ENCODE measurements around the gene INPP5J. TPM values are rescaled to one million over a fixed set of nuclear protein-coding genes. Genes with fewer than 3 reads are reported as not detected.

The INPP5J gene
- total and polyA plus RNA-seq, 7 donors = 1.1 to 15.3 (median 2.2) TPM

DNA sequence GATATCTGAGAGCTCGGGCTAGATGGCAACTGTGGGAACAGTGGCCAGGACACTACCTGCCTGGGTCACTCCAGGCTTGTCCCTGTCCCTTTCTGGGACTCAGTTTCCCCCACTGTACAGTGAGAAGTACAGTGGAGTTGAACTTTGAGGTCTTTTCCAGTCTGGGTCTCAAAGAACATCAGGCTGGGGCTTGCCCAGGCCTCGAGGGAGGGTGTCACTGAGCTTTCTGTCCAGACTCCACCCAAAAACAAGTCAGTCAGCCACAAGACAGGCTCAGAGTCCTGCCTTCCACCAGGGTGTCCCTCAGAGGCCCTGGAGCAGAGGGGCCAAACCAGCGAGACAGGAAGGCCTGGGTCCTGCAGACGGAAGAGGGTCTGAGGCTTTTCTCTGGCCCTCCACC is 19.5 kb downstream of the INPP5J start:
- intact Hi-C loops (cut with DNase I) = no loop called here
- no peaks in the 10 kb centered on the region for H3K9me3 ChIP-seq
- no peaks in the 10 kb centered on the region for H3K36me3 ChIP-seq
- H3K4me3 ChIP-seq = no peak overlapping the region
- 82 to 88% methylated on average over 4 of the region's 4 CpGs for WGBS, 2 donors
- TF ChIP-seq POLR2AphosphoS5 (IDR thresholded peaks at IDR 0.05) = no peak
- TF ChIP-seq, protein P1, sequence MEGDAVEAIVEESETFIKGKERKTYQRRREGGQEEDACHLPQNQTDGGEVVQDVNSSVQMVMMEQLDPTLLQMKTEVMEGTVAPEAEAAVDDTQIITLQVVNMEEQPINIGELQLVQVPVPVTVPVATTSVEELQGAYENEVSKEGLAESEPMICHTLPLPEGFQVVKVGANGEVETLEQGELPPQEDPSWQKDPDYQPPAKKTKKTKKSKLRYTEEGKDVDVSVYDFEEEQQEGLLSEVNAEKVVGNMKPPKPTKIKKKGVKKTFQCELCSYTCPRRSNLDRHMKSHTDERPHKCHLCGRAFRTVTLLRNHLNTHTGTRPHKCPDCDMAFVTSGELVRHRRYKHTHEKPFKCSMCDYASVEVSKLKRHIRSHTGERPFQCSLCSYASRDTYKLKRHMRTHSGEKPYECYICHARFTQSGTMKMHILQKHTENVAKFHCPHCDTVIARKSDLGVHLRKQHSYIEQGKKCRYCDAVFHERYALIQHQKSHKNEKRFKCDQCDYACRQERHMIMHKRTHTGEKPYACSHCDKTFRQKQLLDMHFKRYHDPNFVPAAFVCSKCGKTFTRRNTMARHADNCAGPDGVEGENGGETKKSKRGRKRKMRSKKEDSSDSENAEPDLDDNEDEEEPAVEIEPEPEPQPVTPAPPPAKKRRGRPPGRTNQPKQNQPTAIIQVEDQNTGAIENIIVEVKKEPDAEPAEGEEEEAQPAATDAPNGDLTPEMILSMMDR (IDR thresholded peaks at IDR 0.05) = no peak
- no peaks in the 10 kb centered on the region for H3K4me1 ChIP-seq
- peaks cover 0 to 24% (median 16%) of the 10 kb centered on the region in 3 donors for H3K27me3 ChIP-seq
- H3K27ac ChIP-seq = no peak overlapping the region
- DNase-seq = no peak

DNA sequence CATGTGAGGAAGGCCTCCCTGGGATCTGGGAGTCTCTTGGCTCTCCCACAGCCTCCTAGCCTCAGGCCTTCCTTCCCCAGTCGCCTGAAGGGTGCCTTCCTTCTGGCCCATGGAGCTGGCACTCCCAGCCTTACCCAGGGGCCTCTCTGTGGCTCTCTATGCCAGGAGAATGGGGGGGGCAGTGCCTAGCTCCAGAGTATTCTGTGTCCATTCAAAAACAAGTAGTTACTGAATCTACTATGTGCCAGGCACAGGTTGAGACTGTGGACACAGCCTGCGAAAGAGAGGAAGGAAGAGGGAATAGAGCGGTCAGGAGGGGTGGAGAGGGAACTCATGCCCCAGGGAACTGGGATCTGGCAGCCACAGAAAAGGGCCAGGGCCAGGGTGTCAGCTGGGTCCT is 20.3 kb downstream of the INPP5J start:
- no peak overlapping the region for H3K4me3 ChIP-seq
- WGBS, 2 donors = 79 to 86% methylated on average over 3 of the region's 3 CpGs
- H3K27ac ChIP-seq = no peak overlapping the region
- no peaks in the 10 kb centered on the region for H3K36me3 ChIP-seq
- DNase-seq = no peak
- TF ChIP-seq, protein P1 (IDR thresholded peaks at IDR 0.05) = no peak
- TF ChIP-seq POLR2AphosphoS5 (IDR thresholded peaks at IDR 0.05) (no peak), POLR2A (IDR thresholded peaks at IDR 0.05) (no peak), EP300 (IDR thresholded peaks at IDR 0.05) (no peak)
- intact Hi-C loops (cut with DNase I) = no loop called here
- H3K9me3 ChIP-seq = no peaks in the 10 kb centered on the region
- H3K4me1 ChIP-seq = no peaks in the 10 kb centered on the region
- peaks cover 0 to 24% (median 16%) of the 10 kb centered on the region in 3 donors for H3K27me3 ChIP-seq

DNA sequence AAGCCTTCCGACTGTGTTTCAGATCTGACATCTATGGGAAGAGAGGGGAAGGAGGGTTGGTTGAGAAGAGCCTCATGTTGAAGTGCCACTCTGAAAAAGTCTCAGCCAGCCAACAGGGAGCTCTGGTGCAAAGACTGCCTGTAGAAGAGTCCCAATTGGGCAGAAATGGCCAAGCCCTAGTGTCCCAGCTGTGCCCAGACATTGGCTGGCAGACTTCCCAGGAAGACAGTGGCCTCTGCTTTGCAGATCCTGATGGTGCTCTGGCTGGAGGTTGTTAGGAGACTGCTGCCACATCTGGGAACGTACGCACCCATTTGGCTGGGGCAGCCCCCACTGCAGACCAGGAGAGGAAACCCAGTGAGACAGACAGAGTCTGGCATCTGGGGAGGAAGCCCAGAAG is 20.8 kb downstream of the INPP5J start:
- intact Hi-C loops (cut with DNase I) = no loop called here
- no peak for TF ChIP-seq EP300 (IDR thresholded peaks at IDR 0.05)
- TF ChIP-seq POLR2AphosphoS5 (IDR thresholded peaks at IDR 0.05) = no peak
- TF ChIP-seq POLR2A (IDR thresholded peaks at IDR 0.05) = no peak
- TF ChIP-seq, protein P1 (IDR thresholded peaks at IDR 0.05) = no peak
- H3K9me3 ChIP-seq = no peaks in the 10 kb centered on the region
- no peak for DNase-seq
- peaks cover 0 to 3% (median 1%) of the 10 kb centered on the region in 4 donors for H3K4me1 ChIP-seq
- peaks cover 0 to 20% (median 16%) of the 10 kb centered on the region in 3 donors for H3K27me3 ChIP-seq
- 85 to 86% methylated on average over 3 of the region's 3 CpGs for WGBS, 2 donors
- H3K4me3 ChIP-seq = no peak overlapping the region
- H3K36me3 ChIP-seq = no peaks in the 10 kb centered on the region
- H3K27ac ChIP-seq = no peak overlapping the region

DNA sequence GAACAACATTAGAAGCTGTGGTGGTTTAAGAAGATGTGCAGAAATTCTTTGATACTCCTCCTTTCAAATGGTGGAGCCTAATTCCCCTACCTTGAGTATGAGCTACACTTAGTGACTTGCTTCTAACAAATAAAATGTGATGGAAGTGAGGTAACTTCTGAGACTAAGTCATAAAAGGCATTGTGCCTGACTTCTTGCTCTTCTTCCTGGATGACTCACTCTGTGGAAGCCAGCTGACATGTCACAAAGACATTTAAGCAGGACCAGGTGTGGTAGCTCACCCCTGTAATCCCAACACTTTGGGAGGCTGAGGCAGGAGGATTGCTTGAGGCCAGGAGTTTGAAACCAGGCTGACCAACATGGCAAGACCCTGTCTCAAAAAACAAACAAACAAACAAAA is 21.5 kb downstream of the INPP5J start:
- no peak overlapping the region for H3K4me3 ChIP-seq
- peaks cover 0 to 10% (median 5%) of the 10 kb centered on the region in 4 donors for H3K4me1 ChIP-seq
- no peak for DNase-seq
- intact Hi-C loops (cut with DNase I) = no loop called here
- H3K36me3 ChIP-seq = no peaks in the 10 kb centered on the region
- H3K9me3 ChIP-seq = no peaks in the 10 kb centered on the region
- peaks cover 0 to 13% (median 12%) of the 10 kb centered on the region in 3 donors for H3K27me3 ChIP-seq
- H3K27ac ChIP-seq = no peak overlapping the region
- TF ChIP-seq EP300 (IDR thresholded peaks at IDR 0.05) = no peak
- no peak for TF ChIP-seq POLR2A (IDR thresholded peaks at IDR 0.05)
- TF ChIP-seq, protein P1 (IDR thresholded peaks at IDR 0.05) = no peak
- no peak for TF ChIP-seq POLR2AphosphoS5 (IDR thresholded peaks at IDR 0.05)

DNA sequence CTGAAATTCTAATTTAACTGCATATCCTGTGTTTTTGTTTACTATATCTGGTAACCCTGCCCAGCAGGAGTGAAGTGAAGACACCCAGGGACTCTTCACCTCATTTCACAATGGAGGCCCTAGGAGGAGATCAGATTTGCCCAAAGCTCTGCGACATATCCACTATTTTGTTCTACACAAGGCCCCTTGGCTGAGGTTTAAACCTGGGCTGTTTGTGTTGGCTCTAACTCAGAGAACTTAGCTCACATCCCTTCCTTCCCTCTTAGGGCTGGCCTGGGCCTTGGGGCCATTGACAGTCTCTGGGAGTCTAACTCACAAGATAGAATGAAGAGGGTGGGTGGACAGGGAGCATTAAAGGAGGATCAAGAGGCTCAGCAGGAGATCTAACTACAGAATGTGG is 25.7 kb downstream of the INPP5J start:
- no peak for TF ChIP-seq EP300 (IDR thresholded peaks at IDR 0.05)
- TF ChIP-seq POLR2A (IDR thresholded peaks at IDR 0.05) = no peak
- TF ChIP-seq, protein P1 (IDR thresholded peaks at IDR 0.05) = no peak
- TF ChIP-seq POLR2AphosphoS5 (IDR thresholded peaks at IDR 0.05) = no peak
- H3K27me3 ChIP-seq = no peaks in the 10 kb centered on the region
- H3K4me1 ChIP-seq = peaks cover 0 to 11% (median 5%) of the 10 kb centered on the region in 4 donors
- DNase-seq = no peak
- peak overlapping the region; percentile 59 to 73 (median 68) for H3K27ac ChIP-seq
- no peak overlapping the region for H3K4me3 ChIP-seq
- H3K36me3 ChIP-seq = no peaks in the 10 kb centered on the region
- no peaks in the 10 kb centered on the region for H3K9me3 ChIP-seq
- intact Hi-C loops (cut with DNase I) = loop anchor here (1.0 to 2.0 kb wide), 2 partner anchors 41 to 202 kb away; partner anchors contain the start of gene SELENOM
- 88 to 97% methylated on average over 1 of the region's 1 CpG for WGBS, 2 donors

Data from sigmoid colon (tissue), 7 donors.